Prostate gland (tissue), 2 donors: ENCODE data around the gene ADAM15.

Source experiments
- POLR2A ChIP-seq: fragments of 450-650 bp; IDR thresholded peaks from one replicate; pipeline ENCODE4 v1.6.1; 2016; ENCODE audit warnings: antibody characterized with exemption, mild to moderate bottlenecking
- TF ChIP-seq, protein P1 (sequence below), 4 experiments: fragments of 200-600 bp in 2 of 4; fragments of 450-650 bp in 2 of 4; sonication (generic) in 2 of 4; IDR thresholded peaks; 1 replicate in 3 of 4; 2 replicates in 1 of 4; pipeline ENCODE4 v1.5.1; 2016 to 2019; ENCODE audit warnings: antibody characterized with exemption in 4 of 4, mild to moderate bottlenecking in 2 of 4, moderate library complexity in 2 of 4

DNA sequence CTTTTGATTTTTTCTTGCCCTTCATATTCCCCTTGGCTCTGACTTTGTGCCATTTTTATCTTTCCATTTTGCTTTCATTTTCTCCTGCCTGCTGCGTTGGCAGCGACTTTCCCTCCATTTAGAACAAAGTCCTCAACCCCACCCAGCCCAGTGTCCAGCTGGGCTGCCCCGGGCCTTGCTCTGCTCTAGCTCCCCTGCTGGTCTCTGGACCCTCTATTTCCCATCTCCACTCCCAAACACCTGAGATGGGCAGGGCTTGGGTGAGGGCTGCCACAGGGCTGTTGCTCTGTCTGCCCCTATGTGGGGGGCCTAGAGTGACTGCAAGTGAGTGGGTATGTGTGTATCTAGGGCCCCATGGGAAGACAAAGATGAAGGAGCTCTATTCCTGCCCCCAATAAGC lies 7.3 kb upstream of the ADAM15 start:
- TF ChIP-seq, protein P1, sequence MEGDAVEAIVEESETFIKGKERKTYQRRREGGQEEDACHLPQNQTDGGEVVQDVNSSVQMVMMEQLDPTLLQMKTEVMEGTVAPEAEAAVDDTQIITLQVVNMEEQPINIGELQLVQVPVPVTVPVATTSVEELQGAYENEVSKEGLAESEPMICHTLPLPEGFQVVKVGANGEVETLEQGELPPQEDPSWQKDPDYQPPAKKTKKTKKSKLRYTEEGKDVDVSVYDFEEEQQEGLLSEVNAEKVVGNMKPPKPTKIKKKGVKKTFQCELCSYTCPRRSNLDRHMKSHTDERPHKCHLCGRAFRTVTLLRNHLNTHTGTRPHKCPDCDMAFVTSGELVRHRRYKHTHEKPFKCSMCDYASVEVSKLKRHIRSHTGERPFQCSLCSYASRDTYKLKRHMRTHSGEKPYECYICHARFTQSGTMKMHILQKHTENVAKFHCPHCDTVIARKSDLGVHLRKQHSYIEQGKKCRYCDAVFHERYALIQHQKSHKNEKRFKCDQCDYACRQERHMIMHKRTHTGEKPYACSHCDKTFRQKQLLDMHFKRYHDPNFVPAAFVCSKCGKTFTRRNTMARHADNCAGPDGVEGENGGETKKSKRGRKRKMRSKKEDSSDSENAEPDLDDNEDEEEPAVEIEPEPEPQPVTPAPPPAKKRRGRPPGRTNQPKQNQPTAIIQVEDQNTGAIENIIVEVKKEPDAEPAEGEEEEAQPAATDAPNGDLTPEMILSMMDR (IDR thresholded peaks at IDR 0.05) = no peak
- TF ChIP-seq POLR2A = no peak
